ENCODE results near the gene IPO4.
"Not testable (repeated sequence)": the region's sequence is repeated elsewhere in the genome, so short reads cannot be mapped to it uniquely, and the experiment has no call there.

Gene IPO4

GRCh38 chr14:24188251-24189058, at the start of gene IPO4:
Gene IPO4, minus strand, starts transcription at chr14:24188816. Its CDS starts 29 bp downstream, at chr14:24188787.
- peak; percentile 98 for DNase-seq (ENCODE audit: low read depth, low spot score)

- DNase-seq (ENCODE audit: low read depth, low spot score), result no peak
Observed at GRCh38 chr14:24238123-24238522, 49.5 kb upstream of the IPO4 start.

- no peak for DNase-seq (ENCODE audit: low read depth, low spot score)
Observed at GRCh38 chr14:24237463-24237955, 48.9 kb upstream of the IPO4 start.

- DNase-seq (ENCODE audit: low read depth, low spot score), result no peak
Observed at GRCh38 chr14:24236689-24237462, 48.3 kb upstream of the IPO4 start.

GRCh38 chr14:24235804-24236688, 47.4 kb upstream of the IPO4 start:
- no peak for DNase-seq (ENCODE audit: low read depth, low spot score)

GRCh38 chr14:24234095-24235005, 45.7 kb upstream of the IPO4 start:
- no peak for DNase-seq (ENCODE audit: low read depth, low spot score)

GRCh38 chr14:24233538-24233866, 44.9 kb upstream of the IPO4 start:
- DNase-seq (ENCODE audit: low read depth, low spot score), result no peak

- DNase-seq (ENCODE audit: low read depth, low spot score), result no peak
Observed at GRCh38 chr14:24232645-24233537, 44.3 kb upstream of the IPO4 start, which contains the start of gene GMPR2. Gene GMPR2, plus strand, starts transcription at chr14:24232929. Its CDS starts 325 bp downstream, at chr14:24233254.

- peak; percentile 95 for DNase-seq (ENCODE audit: low read depth, low spot score)
Observed at GRCh38 chr14:24232121-24232644, 43.6 kb upstream of the IPO4 start, which contains the start of gene NEDD8. Gene NEDD8, minus strand, starts transcription at chr14:24232367. Its CDS starts 100 bp downstream, at chr14:24232267.

- DNase-seq (ENCODE audit: low read depth, low spot score), result no peak
Observed at GRCh38 chr14:24231263-24232120, 42.9 kb upstream of the IPO4 start.

- no peak for DNase-seq (ENCODE audit: low read depth, low spot score)
Observed at GRCh38 chr14:24228902-24229301, 40.3 kb upstream of the IPO4 start.

GRCh38 chr14:24226473-24226872, 37.9 kb upstream of the IPO4 start:
- no peak for DNase-seq (ENCODE audit: low read depth, low spot score)

- DNase-seq (ENCODE audit: low read depth, low spot score), result no peak
Observed at GRCh38 chr14:24224618-24225071, 36.0 kb upstream of the IPO4 start.

GRCh38 chr14:24222987-24223386, 34.4 kb upstream of the IPO4 start:
- DNase-seq (ENCODE audit: low read depth, low spot score), result not testable (repeated sequence)

- DNase-seq (ENCODE audit: low read depth, low spot score), result no peak
Observed at GRCh38 chr14:24219521-24219920, 30.9 kb upstream of the IPO4 start.

- DNase-seq (ENCODE audit: low read depth, low spot score), result no peak
Observed at GRCh38 chr14:24219080-24219479, 30.5 kb upstream of the IPO4 start.

- not testable (repeated sequence) for DNase-seq (ENCODE audit: low read depth, low spot score)
Observed at GRCh38 chr14:24216876-24217275, 28.3 kb upstream of the IPO4 start.

- DNase-seq (ENCODE audit: low read depth, low spot score), result no peak
Observed at GRCh38 chr14:24216345-24216699, 27.7 kb upstream of the IPO4 start.

All from ELF-1 (cell line).